ENCODE measurements around the gene PDE4B.
A peak's percentile ranks its signal among the peaks of the same experiment; 100 is the strongest.

Gene PDE4B

GRCh38 chr1:65792669-65793358 is at the start of gene PDE4B:
TSS of gene PDE4B (plus strand) at chr1:65792895.
- DNase-seq: peak; percentile 74

DNA sequence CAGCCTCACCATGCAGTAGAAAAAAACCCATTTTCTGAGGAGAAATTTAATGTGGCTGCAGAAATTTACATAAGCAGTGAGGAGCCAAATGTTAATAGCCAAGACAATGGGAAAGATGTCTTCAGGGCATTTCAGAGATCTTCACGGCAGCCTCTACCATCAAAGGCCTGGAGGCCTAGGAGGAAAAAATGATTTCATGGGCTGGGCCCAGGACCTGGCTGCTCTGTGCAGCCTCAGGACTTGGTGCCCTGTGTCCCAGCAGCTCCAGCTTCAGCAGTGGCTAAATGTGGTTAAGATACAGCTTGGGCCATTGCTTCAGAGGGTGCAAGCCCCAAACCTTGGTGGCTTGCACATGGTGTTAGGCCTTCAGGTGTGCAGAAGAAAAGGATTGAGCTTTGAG is 48.0 kb upstream of the PDE4B start:
- no peak for DNase-seq

DNA sequence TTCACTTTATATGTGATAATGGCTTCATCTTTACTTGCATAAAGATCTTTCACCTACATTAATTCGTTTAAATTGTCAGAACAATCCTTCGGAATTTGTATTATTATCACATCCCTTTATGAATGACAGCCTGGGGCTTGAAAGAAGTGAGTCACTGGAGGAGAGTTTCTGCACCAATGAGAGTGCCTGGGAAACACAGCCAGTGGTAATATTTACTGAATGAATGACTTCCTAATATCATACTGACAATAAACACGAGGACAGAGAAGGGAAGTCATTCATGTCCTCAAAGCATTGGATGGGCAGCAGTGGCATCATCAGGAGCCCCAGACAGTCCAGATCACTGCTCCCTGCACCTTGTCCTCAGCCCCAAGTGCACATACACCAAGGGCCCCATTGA is 40.7 kb upstream of the PDE4B start:
- no peak for DNase-seq

- no peak for DNase-seq
These were observed 36.1 kb upstream of the PDE4B start for GRCh38 chr1:65756616-65757015.

DNA sequence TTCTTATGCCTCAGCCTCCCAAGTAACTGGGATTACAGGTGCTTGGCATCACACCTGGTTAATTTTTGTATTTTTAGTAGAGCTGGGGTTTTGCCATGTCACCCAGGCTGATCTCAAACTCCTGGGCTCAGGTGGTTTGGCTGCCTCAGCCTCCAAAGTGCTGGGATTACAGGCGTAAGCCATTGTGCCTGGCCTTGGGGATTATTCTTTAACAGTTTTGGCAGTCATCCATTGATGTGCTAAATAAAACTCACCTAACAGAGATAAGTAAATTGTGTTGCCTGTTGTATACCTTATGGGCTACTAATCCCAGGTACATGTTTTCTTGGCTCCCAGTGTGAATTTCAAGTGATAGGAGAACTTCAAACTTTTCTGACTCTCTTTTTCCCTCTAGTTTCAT is 35.2 kb upstream of the PDE4B start:
- DNase-seq: no peak

DNA sequence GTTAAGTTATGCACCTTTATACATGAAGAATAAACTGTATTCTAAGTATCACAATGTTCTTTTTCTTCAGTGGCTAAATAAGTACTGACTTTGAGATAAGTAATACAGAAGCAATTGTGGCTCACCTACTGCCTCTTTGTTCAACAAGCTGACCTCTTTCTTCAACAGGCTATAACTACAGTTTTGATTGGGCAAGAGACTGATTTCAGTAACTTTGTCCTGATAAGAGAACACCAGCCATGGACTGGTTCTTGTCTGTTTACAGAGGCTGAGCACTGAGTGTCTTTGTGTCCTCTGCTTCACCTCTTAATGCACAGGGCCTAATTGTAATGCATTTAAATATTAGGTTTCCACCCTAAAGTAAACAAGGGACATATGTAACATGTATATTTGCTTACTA is 34.6 kb upstream of the PDE4B start:
- DNase-seq: no peak

GRCh38 chr1:65759516-65759915 is 33.2 kb upstream of the PDE4B start:
- no peak for DNase-seq

DNA sequence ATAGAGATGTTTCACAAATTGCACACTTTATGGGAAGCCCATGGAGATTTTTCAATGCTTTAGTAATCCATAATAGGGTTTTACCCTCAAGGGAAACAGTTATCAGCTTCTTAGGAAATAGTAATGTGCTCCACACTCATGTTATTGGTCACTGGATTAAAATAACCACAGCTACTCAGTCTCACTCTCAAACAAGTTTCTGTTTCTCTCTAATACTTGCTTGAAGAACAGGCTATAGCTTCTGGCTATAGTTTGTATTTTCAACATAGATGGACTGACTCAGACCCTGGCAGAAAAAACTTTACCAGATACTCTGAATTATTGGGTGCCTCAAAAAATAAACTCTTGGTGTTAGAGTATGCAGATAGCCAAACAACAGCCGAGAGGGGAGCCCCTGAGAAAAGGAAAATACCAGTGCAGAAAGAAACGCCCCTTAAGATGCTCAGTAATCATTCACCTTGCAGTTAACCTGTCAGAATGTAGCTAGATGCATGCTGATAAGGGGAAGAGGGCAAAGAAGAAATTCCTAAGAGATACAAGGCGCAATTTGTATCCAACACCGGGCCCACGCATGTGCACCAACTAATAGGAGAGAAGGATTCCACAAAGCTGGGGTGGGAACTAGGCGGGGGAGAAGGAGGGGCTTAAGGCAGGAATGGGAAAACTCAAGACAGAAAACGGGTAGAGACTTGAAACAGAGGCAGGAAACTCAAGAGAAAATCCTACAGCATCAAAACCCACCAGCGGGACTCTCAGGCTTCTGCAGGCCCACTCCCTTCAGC is 30.4 kb upstream of the PDE4B start:
- no peak for DNase-seq

- DNase-seq: no peak
These were observed 28.6 kb upstream of the PDE4B start for GRCh38 chr1:65764052-65764451.

- no peak for DNase-seq
These were observed 27.1 kb upstream of the PDE4B start for GRCh38 chr1:65765631-65766030.

DNA sequence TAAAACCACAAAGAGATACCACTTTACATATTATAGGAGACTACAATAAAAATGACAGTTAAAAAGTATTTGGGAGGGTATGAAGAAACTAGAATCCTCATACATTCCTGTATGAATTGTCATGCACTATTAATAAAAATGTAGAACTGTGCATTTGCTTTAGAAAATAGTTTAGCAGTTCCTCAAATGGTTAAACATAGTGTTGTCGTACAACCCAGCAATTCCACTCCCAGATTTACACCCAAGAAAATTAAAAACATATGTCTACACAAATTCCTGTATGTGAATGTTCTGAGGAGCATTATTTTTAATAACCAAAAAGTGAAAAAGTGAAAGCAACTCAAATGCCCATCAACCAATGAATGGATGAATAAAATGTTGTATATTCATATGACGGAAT is 23.1 kb upstream of the PDE4B start:
- DNase-seq: no peak

DNA sequence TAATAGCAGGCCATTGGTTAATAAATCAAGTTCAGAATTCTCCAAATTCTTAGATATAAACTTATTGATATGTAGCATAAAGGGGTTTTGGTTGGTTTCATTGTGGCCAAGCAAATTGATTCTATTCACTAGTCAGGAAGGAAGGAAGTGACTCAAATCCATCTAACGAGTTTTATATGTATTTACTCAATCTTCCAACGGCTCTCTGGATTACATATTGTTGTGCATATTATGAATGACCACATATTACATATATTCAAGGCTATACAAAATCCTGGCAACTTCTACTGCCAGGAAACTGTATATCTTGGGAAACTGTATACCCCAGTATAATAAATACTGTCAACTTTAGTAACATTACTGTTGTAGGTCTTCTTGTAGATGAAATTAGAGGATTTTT is 20.1 kb upstream of the PDE4B start:
- no peak for DNase-seq

DNA sequence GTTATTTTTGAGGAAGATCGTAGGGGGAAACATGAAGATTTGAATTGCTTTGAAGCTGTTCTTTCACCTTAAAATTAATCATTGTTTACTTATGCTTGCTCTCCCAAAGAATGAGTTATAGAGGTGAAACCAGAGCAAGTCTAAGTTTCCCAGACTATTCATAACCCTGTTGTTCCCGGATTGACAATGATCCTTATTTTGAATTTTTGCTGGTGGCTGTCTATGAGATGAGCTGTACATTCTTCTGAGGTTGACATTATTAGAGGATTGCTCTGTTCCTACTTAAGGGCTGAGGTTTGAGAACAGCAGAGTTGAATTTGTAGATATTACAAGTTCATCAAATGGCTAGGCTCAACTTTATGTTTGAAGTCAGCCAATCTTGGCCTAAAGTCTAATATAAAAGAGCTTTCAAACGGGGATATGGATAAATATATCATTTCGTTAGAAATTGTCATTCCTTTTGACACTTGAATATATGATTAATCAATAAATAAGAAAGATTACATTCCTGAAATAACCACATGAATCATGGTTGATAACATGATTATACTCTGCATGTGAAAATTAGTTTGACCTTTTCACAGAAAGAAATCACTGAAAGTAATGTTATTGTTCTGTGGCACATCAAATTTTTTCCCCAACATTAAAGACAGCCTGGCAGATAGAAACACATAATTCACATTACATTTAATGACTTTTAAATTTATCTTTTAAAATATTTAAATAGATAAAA is 19.1 kb upstream of the PDE4B start:
- no peak for DNase-seq

DNA sequence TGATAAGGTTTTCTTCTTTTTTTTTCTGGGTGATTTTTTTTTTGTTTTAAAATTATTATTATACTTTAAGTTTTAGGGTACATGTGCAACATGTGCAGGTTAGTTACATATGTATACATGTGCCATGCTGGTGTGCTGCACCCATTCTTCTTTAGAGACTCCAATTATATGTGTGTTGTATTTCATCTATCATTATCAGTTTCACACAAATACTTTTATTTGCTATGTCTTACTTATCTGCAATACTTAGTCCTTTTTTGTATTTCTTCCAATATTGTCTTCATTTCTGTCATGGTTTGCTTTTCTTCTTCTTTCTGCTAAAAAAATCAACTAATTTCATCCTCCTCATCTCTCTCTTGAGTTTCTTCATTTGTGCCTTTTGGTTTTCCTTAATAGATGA is 3.9 kb upstream of the PDE4B start:
- DNase-seq: no peak

DNA sequence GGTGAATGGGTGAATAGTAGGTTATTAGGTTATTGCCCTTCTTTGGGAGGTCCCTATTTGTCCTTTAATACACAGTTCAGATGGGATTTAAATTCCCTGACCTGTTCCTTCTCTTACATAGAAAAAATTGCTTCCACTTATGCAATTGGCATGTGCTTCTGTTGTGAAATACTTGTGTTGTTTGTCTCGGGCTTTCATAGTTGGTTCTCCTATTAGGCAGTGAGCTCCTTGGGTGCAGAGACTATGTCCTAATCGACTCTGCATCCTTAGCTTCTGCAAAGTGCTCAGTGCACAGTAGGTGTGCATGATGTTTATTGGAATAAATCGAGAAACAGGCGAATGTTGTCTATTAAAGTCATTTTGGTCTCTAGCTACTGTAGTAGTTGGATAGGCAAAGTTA is 1.3 kb upstream of the PDE4B start:
- no peak for DNase-seq

DNA sequence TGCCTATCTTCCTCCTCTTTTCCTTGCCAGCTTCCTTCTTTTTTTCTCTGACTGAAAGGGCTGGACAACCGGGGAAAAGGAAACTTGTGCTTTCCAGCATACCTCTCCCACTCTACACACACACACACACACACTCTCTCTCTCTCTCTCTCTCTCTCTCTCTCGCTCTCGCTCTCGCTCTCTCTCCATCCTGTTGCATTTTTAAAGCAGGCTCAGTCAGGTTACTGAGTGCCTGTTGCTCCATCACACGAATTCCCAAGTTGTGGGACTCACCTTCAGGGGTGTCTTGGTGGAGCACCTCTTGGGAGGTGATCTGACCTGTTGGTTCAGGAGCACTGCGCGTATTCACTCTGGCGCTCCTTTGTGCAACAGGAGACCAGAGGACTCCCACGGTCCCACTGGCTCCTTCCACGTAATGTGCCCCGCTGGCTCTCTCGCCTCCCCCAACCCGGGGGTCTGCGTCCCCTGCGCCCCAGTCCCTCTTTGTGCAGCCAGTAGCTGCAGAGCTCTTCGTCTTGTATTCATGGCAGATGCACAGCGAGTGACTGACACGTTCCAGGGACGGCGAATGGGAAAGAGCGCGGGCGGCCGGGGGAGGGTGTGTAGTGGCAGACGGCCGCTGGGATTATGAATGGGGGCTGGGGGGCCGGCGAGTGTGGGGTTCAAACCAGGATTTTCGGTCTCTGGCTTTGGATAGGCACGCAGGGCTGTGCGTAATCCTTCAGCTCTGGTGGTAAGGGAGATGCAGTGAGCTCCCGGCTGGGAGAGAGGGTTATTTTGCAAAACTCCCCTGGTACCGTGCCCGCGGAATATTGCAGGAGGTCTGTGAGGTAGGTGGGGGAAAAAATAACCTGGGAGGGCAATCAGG is 660 bp upstream of the PDE4B start:
- no peak for DNase-seq

DNA sequence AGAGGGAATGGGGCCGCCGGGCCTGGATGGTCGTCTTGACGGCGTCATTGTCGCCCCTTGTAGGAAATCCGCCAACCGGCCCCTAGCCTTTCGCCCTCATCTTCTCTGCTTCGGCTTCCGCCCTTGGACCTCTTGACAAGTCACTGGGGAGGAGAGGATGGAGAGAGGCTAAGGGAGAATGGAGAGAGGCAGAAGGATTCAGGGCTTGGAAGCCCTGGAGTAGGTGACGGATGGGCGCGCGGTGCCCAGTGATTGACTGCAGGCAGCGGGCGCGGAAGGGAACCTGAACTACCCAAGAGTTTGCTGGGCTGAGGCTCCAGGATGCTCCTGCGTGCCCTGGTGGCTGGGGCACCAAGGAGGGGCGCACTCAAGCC is 651 bp downstream of the PDE4B start:
- peak; percentile 9 for DNase-seq

DNA sequence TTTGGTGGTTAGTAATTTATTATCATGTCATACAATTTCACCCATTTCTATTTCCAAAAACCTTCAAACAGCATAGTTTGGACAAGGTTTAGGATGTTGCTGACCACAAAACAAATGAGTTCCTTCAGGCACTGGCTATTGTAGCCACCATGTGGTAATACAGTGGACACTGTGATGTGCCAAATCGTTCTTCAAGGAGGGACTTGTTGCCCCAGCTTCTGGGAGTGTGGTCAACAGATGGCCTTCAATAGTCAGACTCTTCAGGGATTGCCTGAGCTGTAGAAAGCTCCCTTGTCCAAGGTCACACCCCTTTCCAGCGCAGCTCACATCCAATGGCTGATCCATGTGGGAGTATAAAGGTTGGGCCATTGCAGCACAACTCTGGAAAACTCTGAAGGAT is 2.6 kb downstream of the PDE4B start:
- DNase-seq: no peak

GRCh38 chr1:65799601-65800000 is 6.9 kb downstream of the PDE4B start:
- peak; percentile 87 for DNase-seq

- DNase-seq: no peak
These were observed 11.9 kb downstream of the PDE4B start for GRCh38 chr1:65804584-65804983.

DNA sequence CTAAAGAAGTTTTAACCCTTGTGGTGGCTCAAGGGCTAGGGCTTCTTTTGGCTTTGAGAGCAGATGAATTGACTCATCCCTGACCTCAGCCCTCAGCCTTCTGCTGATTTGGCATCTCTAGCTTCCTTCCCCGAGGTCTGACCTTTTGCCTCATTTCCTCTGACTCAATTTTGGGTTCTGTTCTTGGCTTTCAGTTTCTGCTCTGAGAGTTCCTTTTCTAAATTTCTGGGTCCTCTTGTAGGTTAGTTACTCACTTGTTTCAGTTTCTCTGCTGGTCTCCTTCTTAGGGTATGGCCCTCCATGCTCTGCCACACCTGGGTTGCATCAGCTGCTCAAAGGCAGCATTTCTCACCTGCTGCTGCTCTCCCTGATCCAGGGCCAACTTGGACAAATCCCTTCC is 19.4 kb downstream of the PDE4B start:
- peak; percentile 3 for DNase-seq

- peak; percentile 68 for DNase-seq
These were observed 21.3 kb downstream of the PDE4B start for GRCh38 chr1:65813956-65814355.

GRCh38 chr1:65814752-65815151 is 22.1 kb downstream of the PDE4B start:
- no peak for DNase-seq
